Measurements from ENCODE around the gene MCOLN2. TPM values are rescaled to one million over a fixed set of nuclear protein-coding genes. Genes with fewer than 3 reads are reported as not detected.

Gene MCOLN2
- total and polyA plus RNA-seq, 2 of the 8 experiments (the other 6 are each of a cell fraction or from before 2014, with no cell fraction given): 1.7 to 6.1 TPM

GRCh38 chr1:85025940-85026339, 29.0 kb upstream of the MCOLN2 start (continued):
- TF ChIP-seq, protein P1, sequence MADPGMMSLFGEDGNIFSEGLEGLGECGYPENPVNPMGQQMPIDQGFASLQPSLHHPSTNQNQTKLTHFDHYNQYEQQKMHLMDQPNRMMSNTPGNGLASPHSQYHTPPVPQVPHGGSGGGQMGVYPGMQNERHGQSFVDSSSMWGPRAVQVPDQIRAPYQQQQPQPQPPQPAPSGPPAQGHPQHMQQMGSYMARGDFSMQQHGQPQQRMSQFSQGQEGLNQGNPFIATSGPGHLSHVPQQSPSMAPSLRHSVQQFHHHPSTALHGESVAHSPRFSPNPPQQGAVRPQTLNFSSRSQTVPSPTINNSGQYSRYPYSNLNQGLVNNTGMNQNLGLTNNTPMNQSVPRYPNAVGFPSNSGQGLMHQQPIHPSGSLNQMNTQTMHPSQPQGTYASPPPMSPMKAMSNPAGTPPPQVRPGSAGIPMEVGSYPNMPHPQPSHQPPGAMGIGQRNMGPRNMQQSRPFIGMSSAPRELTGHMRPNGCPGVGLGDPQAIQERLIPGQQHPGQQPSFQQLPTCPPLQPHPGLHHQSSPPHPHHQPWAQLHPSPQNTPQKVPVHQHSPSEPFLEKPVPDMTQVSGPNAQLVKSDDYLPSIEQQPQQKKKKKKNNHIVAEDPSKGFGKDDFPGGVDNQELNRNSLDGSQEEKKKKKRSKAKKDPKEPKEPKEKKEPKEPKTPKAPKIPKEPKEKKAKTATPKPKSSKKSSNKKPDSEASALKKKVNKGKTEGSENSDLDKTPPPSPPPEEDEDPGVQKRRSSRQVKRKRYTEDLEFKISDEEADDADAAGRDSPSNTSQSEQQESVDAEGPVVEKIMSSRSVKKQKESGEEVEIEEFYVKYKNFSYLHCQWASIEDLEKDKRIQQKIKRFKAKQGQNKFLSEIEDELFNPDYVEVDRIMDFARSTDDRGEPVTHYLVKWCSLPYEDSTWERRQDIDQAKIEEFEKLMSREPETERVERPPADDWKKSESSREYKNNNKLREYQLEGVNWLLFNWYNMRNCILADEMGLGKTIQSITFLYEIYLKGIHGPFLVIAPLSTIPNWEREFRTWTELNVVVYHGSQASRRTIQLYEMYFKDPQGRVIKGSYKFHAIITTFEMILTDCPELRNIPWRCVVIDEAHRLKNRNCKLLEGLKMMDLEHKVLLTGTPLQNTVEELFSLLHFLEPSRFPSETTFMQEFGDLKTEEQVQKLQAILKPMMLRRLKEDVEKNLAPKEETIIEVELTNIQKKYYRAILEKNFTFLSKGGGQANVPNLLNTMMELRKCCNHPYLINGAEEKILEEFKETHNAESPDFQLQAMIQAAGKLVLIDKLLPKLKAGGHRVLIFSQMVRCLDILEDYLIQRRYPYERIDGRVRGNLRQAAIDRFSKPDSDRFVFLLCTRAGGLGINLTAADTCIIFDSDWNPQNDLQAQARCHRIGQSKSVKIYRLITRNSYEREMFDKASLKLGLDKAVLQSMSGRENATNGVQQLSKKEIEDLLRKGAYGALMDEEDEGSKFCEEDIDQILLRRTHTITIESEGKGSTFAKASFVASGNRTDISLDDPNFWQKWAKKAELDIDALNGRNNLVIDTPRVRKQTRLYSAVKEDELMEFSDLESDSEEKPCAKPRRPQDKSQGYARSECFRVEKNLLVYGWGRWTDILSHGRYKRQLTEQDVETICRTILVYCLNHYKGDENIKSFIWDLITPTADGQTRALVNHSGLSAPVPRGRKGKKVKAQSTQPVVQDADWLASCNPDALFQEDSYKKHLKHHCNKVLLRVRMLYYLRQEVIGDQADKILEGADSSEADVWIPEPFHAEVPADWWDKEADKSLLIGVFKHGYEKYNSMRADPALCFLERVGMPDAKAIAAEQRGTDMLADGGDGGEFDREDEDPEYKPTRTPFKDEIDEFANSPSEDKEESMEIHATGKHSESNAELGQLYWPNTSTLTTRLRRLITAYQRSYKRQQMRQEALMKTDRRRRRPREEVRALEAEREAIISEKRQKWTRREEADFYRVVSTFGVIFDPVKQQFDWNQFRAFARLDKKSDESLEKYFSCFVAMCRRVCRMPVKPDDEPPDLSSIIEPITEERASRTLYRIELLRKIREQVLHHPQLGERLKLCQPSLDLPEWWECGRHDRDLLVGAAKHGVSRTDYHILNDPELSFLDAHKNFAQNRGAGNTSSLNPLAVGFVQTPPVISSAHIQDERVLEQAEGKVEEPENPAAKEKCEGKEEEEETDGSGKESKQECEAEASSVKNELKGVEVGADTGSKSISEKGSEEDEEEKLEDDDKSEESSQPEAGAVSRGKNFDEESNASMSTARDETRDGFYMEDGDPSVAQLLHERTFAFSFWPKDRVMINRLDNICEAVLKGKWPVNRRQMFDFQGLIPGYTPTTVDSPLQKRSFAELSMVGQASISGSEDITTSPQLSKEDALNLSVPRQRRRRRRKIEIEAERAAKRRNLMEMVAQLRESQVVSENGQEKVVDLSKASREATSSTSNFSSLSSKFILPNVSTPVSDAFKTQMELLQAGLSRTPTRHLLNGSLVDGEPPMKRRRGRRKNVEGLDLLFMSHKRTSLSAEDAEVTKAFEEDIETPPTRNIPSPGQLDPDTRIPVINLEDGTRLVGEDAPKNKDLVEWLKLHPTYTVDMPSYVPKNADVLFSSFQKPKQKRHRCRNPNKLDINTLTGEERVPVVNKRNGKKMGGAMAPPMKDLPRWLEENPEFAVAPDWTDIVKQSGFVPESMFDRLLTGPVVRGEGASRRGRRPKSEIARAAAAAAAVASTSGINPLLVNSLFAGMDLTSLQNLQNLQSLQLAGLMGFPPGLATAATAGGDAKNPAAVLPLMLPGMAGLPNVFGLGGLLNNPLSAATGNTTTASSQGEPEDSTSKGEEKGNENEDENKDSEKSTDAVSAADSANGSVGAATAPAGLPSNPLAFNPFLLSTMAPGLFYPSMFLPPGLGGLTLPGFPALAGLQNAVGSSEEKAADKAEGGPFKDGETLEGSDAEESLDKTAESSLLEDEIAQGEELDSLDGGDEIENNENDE (IDR thresholded peaks at IDR 0.05; ENCODE audit: insufficient replicate concordance, low read length): no peak
- TF ChIP-seq SIRT6 (IDR thresholded peaks at IDR 0.05; ENCODE audit: low read length) (no peak), NRF1 (IDR thresholded peaks at IDR 0.05; ENCODE audit: low read depth, low read length) (no peak), PHF8 (conservative IDR thresholded peaks at IDR 0.05; ENCODE audit: low read depth, low read length) (no peak), NANOG (IDR thresholded peaks at IDR 0.05; ENCODE audit: insufficient read depth, low read depth, low read length, poor library complexity, severe bottlenecking) (no peak), EZH2 (IDR thresholded peaks at IDR 0.05; ENCODE audit: low read depth, low read length, severe bottlenecking) (no peak)

All from H1 (cell line).